ENCODE measurements around the gene IGF2BP2.

- TF ChIP-seq ZNF133 (CRISPR knock-in tag; IDR thresholded peaks at IDR 0.05) = no peak
- TF ChIP-seq HNRNPH1 (optimal IDR thresholded peaks at IDR 0.05; ENCODE audit: low read depth, low read length) = no peak
- no peak for TF ChIP-seq USF1 (CRISPR knock-in tag; IDR thresholded peaks at IDR 0.05)
- TF ChIP-seq CTCF (IDR thresholded peaks at IDR 0.05 in 2 of 3, conservative IDR thresholded peaks at IDR 0.05 in 1 of 3; ENCODE audit: insufficient read depth in 2 of 3, low read depth in 1 of 3, low read length in 3 of 3) = no peak
These were observed 168.5 kb downstream of the IGF2BP2 start for GRCh38 chr3:185656321-185656840.
